GM12875 (cell line): ENCODE results near the gene NHERF2.

Experiments
- H3K4me3 ChIP-seq: one replicate; pipeline ENCODE4 v1.5.1; 2011; ENCODE audit warnings: low read depth, low read length, control low read depth
- CTCF ChIP-seq: IDR thresholded peaks from 2 replicates; pipeline ENCODE4 v1.5.1; 2011; ENCODE audit warnings: low read depth, mild to moderate bottlenecking, control low read depth, inconsistent platforms, low read length, moderate library complexity, borderline replicate concordance; ENCODE audit not compliant: insufficient read depth

Gene NHERF2

GRCh38 chr16:2040041-2040786 is 13.5 kb downstream of the NHERF2 start:
- TF ChIP-seq CTCF: no peak
- no peak overlapping the region for H3K4me3 ChIP-seq

- no peak for TF ChIP-seq CTCF
- H3K4me3 ChIP-seq: no peak overlapping the region
Measured at GRCh38 chr16:2040787-2041522, 14.3 kb downstream of the NHERF2 start.

GRCh38 chr16:2042171-2042985 is 15.7 kb downstream of the NHERF2 start:
- TF ChIP-seq CTCF: no peak
- H3K4me3 ChIP-seq: no peak overlapping the region

- TF ChIP-seq CTCF: no peak
- H3K4me3 ChIP-seq: no peak overlapping the region
Measured at GRCh38 chr16:2042986-2043666, 16.4 kb downstream of the NHERF2 start.

GRCh38 chr16:2043667-2044451 is 17.2 kb downstream of the NHERF2 start:
- H3K4me3 ChIP-seq: no peak overlapping the region

More at GRCh38 chr16:2043667-2044451, 17.2 kb downstream of the NHERF2 start:
- TF ChIP-seq CTCF: no peak
